Muscle of leg (tissue), 11 donors: ENCODE measurements around the gene MAPK12. TPM values are rescaled to one million over a fixed set of nuclear protein-coding genes. Genes with fewer than 3 reads are reported as not detected.
A peak's percentile ranks its signal among the peaks of the same experiment; 100 is the strongest.

Source experiments
- DNase-seq: peaks from one replicate; pipeline ENCODE4 v3.0.0; 2013
- H3K27ac ChIP-seq: one replicate; pipeline ENCODE4 v1.5.1; 2013; ENCODE audit warnings: mild to moderate bottlenecking, low read length, control low read depth
- H3K27me3 ChIP-seq: one replicate; pipeline ENCODE4 v1.6.1; 2013; ENCODE audit warnings: low read length; ENCODE audit not compliant: control insufficient read depth, insufficient read depth
- H3K36me3 ChIP-seq: one replicate; pipeline ENCODE4 v1.6.1; 2013; ENCODE audit warnings: low read length; ENCODE audit not compliant: control insufficient read depth, insufficient read depth
- H3K4me1 ChIP-seq: one replicate; pipeline ENCODE4 v1.6.1; 2013; ENCODE audit warnings: low read length; ENCODE audit not compliant: control insufficient read depth, insufficient read depth
- H3K4me3 ChIP-seq: one replicate; pipeline ENCODE4 v1.5.1; 2013; ENCODE audit warnings: low read length, control low read depth
- H3K9me3 ChIP-seq: replicated peaks from 2 replicates; pipeline ENCODE4 v1.6.1; 2013; ENCODE audit warnings: low read depth, low read length; ENCODE audit not compliant: control insufficient read depth
- WGBS: methylation state at CpG from one replicate; pipeline ENCODE4 v1.1.5; 2013; ENCODE audit warnings: missing lambda C conversion rate; ENCODE audit not compliant: insufficient coverage; 5-methylcytosine and 5-hydroxymethylcytosine counted together
- polyA plus RNA-seq, 8 donors: library from polyadenylated mRNA; unstranded; fragments of 120-200 nt; gene quantifications; one replicate each; pipeline versions ENCODE4 v1.2.1 to v1.2.3, GENCODE V29; 2013; ENCODE audit warnings: inconsistent platforms in 1 of 8, low replicate concordance in 1 of 8; ENCODE audit not compliant: insufficient read length in 8 of 8, insufficient read depth in 1 of 8
- total RNA-seq: library from RNA; stranded (reverse); fragments of 120-200 nt; gene quantifications from one replicate; pipeline ENCODE4 v1.2.4, GENCODE V29; 2013

MAPK12 gene
- total and polyA plus RNA-seq, 9 donors: 9.4 to 37.8 (median 20.3) TPM

- Histone ChIP-seq H3K27ac (peak overlapping the region; percentile 7), H3K9me3 (no peaks in the 10 kb centered on the region), H3K4me3 (peak overlapping the region; percentile 46), H3K36me3 (peaks cover 5% of the 10 kb centered on the region), H3K4me1 (peaks cover 50% of the 10 kb centered on the region), H3K27me3 (peaks cover 10% of the 10 kb centered on the region)
- no peak for DNase-seq
- no CpG with 5 or more reads among the region's 11 CpGs for WGBS
These were observed 1.1 kb downstream of the MAPK12 start for GRCh38 chr22:50260434-50260800.

- Histone ChIP-seq H3K4me1 (peaks cover 50% of the 10 kb centered on the region), H3K27ac (no peak overlapping the region), H3K27me3 (peaks cover 10% of the 10 kb centered on the region), H3K9me3 (no peaks in the 10 kb centered on the region), H3K4me3 (no peak overlapping the region), H3K36me3 (peaks cover 5% of the 10 kb centered on the region)
- no peak for DNase-seq
- 78% methylated on average over 13 of the region's 15 CpGs for WGBS
These were observed 2.2 kb downstream of the MAPK12 start for GRCh38 chr22:50259302-50259701.

- DNase-seq: no peak
- Histone ChIP-seq H3K9me3 (no peaks in the 10 kb centered on the region), H3K4me1 (peaks cover 50% of the 10 kb centered on the region), H3K27me3 (peaks cover 10% of the 10 kb centered on the region), H3K36me3 (peaks cover 8% of the 10 kb centered on the region), H3K27ac (peak overlapping the region; percentile 20), H3K4me3 (no peak overlapping the region)
- 60% methylated on average over 17 of the region's 24 CpGs for WGBS
These were observed 2.9 kb downstream of the MAPK12 start for GRCh38 chr22:50258361-50259292.

- peaks cover 43% of the 10 kb centered on the region for H3K4me1 ChIP-seq
- H3K27ac ChIP-seq: peak overlapping the region; percentile 20
- H3K27me3 ChIP-seq: peaks cover 7% of the 10 kb centered on the region
- 61% methylated on average over 27 of the region's 31 CpGs for WGBS
- no peak overlapping the region for H3K4me3 ChIP-seq
- no peaks in the 10 kb centered on the region for H3K9me3 ChIP-seq
- H3K36me3 ChIP-seq: peaks cover 8% of the 10 kb centered on the region
- DNase-seq: no peak
These were observed 3.8 kb downstream of the MAPK12 start for GRCh38 chr22:50257451-50258360.

- WGBS: 75% methylated on average over 16 of the region's 16 CpGs
- H3K27ac ChIP-seq: no peak overlapping the region
- no peak for DNase-seq
- H3K4me1 ChIP-seq: peaks cover 36% of the 10 kb centered on the region
- H3K4me3 ChIP-seq: no peak overlapping the region
- H3K9me3 ChIP-seq: no peaks in the 10 kb centered on the region
- H3K36me3 ChIP-seq: peaks cover 8% of the 10 kb centered on the region
- peaks cover under 1% of the 10 kb centered on the region for H3K27me3 ChIP-seq
These were observed 4.4 kb downstream of the MAPK12 start for GRCh38 chr22:50257041-50257440.

GRCh38 chr22:50256258-50256862 lies 5.1 kb downstream of the MAPK12 start:
- Histone ChIP-seq H3K27me3 (no peaks in the 10 kb centered on the region), H3K36me3 (peaks cover 8% of the 10 kb centered on the region), H3K9me3 (no peaks in the 10 kb centered on the region), H3K4me3 (no peak overlapping the region), H3K4me1 (peaks cover 39% of the 10 kb centered on the region), H3K27ac (no peak overlapping the region)
- WGBS: 82% methylated on average over 8 of the region's 12 CpGs
- DNase-seq: no peak

- peaks cover 39% of the 10 kb centered on the region for H3K4me1 ChIP-seq
- H3K4me3 ChIP-seq: no peak overlapping the region
- no peaks in the 10 kb centered on the region for H3K9me3 ChIP-seq
- H3K27ac ChIP-seq: no peak overlapping the region
- H3K27me3 ChIP-seq: no peaks in the 10 kb centered on the region
- H3K36me3 ChIP-seq: peaks cover 8% of the 10 kb centered on the region
- WGBS: 91% methylated on average over 14 of the region's 17 CpGs
- no peak for DNase-seq
These were observed 5.9 kb downstream of the MAPK12 start for GRCh38 chr22:50255607-50256006.

GRCh38 chr22:50255099-50255498 lies 6.4 kb downstream of the MAPK12 start:
- no peak for DNase-seq
- 92% methylated on average over 15 of the region's 19 CpGs for WGBS
- Histone ChIP-seq H3K4me1 (peaks cover 39% of the 10 kb centered on the region), H3K36me3 (peaks cover 8% of the 10 kb centered on the region), H3K27me3 (no peaks in the 10 kb centered on the region), H3K27ac (no peak overlapping the region), H3K9me3 (no peaks in the 10 kb centered on the region), H3K4me3 (no peak overlapping the region)

- Histone ChIP-seq H3K4me3 (no peak overlapping the region), H3K36me3 (peaks cover 8% of the 10 kb centered on the region), H3K4me1 (peaks cover 39% of the 10 kb centered on the region), H3K9me3 (no peaks in the 10 kb centered on the region), H3K27ac (no peak overlapping the region), H3K27me3 (no peaks in the 10 kb centered on the region)
- WGBS: 88% methylated on average over 6 of the region's 8 CpGs
- no peak for DNase-seq
These were observed 7.5 kb downstream of the MAPK12 start for GRCh38 chr22:50253941-50254340.
